IMR-90 (cell line): ENCODE results near the gene PPP1CB. TPM values are rescaled to one million over a fixed set of nuclear protein-coding genes. Genes with fewer than 3 reads are reported as not detected.

Experiments used
- ATAC-seq: fragments of 200-7000 bp; cut with Tn5 transposase; 2 replicates; pipeline ENCODE4 v1.9.1; 2020; ENCODE audit warnings: low read depth, mild to moderate bottlenecking, moderate library complexity
- BruUV-seq: library from RNA; stranded (reverse); fragments of 400-500 nt; replicated peaks from 2 replicates; lab custom pipeline; 2021; lab: Mats Ljungman, UMichigan
- CTCF ChIA-PET: fragments of 300-600 bp; formaldehyde crosslinking; extraction: SDS; loops from one replicate; lab custom pipeline; 2021; ENCODE audit warnings: antibody characterized with exemption; lab: Yijun Ruan, JAX
- POLR2A ChIA-PET: fragments of 300-600 bp; sonication (Branson Sonifier 250); formaldehyde crosslinking; loops from one replicate; lab custom pipeline; 2022; ENCODE audit warnings: antibody characterized with exemption; ENCODE audit not compliant: unreplicated experiment; lab: Charles Lee
- DNase-seq: peaks from one replicate; pipeline ENCODE4 v3.0.0; 2013
- H2AFZ ChIP-seq: replicated peaks from 2 replicates; pipeline ENCODE3; 2013; ENCODE audit warnings: low read length, mild to moderate bottlenecking; ENCODE audit not compliant: poor library complexity
- H2AK5ac ChIP-seq: 2 replicates; pipeline ENCODE4 v1.6.1; 2013; ENCODE audit warnings: low read depth, low read length, inconsistent platforms
- H2AK9ac ChIP-seq: replicated peaks from 2 replicates; pipeline ENCODE3; 2013; ENCODE audit warnings: mild to moderate bottlenecking, low read depth, low read length, moderate library complexity; ENCODE audit not compliant: poor library complexity
- H2BK120ac ChIP-seq: 2 replicates; pipeline ENCODE4 v1.6.1; 2013; ENCODE audit warnings: low read depth, low read length, inconsistent platforms
- H2BK15ac ChIP-seq: 3 replicates; pipeline ENCODE4 v1.6.1; 2013; ENCODE audit warnings: low read depth, low read length, inconsistent platforms
- H2BK20ac ChIP-seq: 2 replicates; pipeline ENCODE4 v1.6.1; 2013; ENCODE audit warnings: low read depth, mild to moderate bottlenecking, inconsistent platforms, low read length, moderate library complexity
- H2BK5ac ChIP-seq: 2 replicates; pipeline ENCODE4 v1.6.1; 2013; ENCODE audit warnings: mild to moderate bottlenecking, low read depth, low read length, inconsistent platforms; ENCODE audit not compliant: poor library complexity, severe bottlenecking
- H3K14ac ChIP-seq: replicated peaks from 2 replicates; pipeline ENCODE4 v1.6.1; 2013; ENCODE audit warnings: low read depth, low read length, inconsistent platforms
- H3K18ac ChIP-seq: 2 replicates; pipeline ENCODE4 v1.6.1; 2013; ENCODE audit warnings: low read depth, low read length, control low read depth
- H3K23ac ChIP-seq: 2 replicates; pipeline ENCODE4 v1.6.1; 2013; ENCODE audit warnings: low read depth, low read length, inconsistent platforms
- H3K27ac ChIP-seq: 2 replicates; pipeline ENCODE4 v1.5.1; 2013; ENCODE audit warnings: mild to moderate bottlenecking, control low read depth, low read length; ENCODE audit not compliant: insufficient read depth
- H3K27me3 ChIP-seq: 2 replicates; pipeline ENCODE4 v1.6.1; 2013; ENCODE audit warnings: low read length; ENCODE audit not compliant: control insufficient read depth, insufficient read depth
- H3K36me3 ChIP-seq: 2 replicates; pipeline ENCODE4 v1.6.1; 2013; ENCODE audit warnings: low read length, mixed read lengths; ENCODE audit not compliant: control insufficient read depth, insufficient read depth
- H3K4ac ChIP-seq: 2 replicates; pipeline ENCODE4 v1.6.1; 2013; ENCODE audit warnings: low read depth, low read length, inconsistent platforms
- H3K4me1 ChIP-seq: 2 replicates; pipeline ENCODE4 v1.6.1; 2013; ENCODE audit warnings: low read length, mixed read lengths; ENCODE audit not compliant: control insufficient read depth, insufficient read depth
- H3K4me2 ChIP-seq: 2 replicates; pipeline ENCODE4 v1.6.1; 2013; ENCODE audit warnings: low read depth, mild to moderate bottlenecking, control low read depth, low read length, moderate library complexity
- H3K4me3 ChIP-seq: 2 replicates; pipeline ENCODE4 v1.5.1; 2013; ENCODE audit warnings: low read depth, mild to moderate bottlenecking, control low read depth, low read length, moderate library complexity; ENCODE audit not compliant: insufficient read depth
- H3K56ac ChIP-seq: 2 replicates; pipeline ENCODE4 v1.6.1; 2013; ENCODE audit warnings: low read length, inconsistent platforms; ENCODE audit not compliant: insufficient read depth; ENCODE audit errors: extremely low read depth
- H3K79me1 ChIP-seq, 2 experiments: 2 replicates each; pipeline ENCODE4 v1.6.1; 2013; ENCODE audit warnings: low read length in 2 of 2, inconsistent platforms in 1 of 2, low read depth in 1 of 2
- H3K9ac ChIP-seq: 2 replicates; pipeline ENCODE4 v1.6.1; 2013; ENCODE audit warnings: low read depth, low read length, control low read depth
- H3K9me1 ChIP-seq: 2 replicates; pipeline ENCODE4 v1.6.1; 2013; ENCODE audit warnings: low read length, inconsistent platforms; ENCODE audit not compliant: insufficient read depth
- H3K9me3 ChIP-seq: 2 replicates; pipeline ENCODE4 v1.6.1; 2013; ENCODE audit warnings: low read length; ENCODE audit not compliant: control insufficient read depth, insufficient read depth
- H4K20me1 ChIP-seq: 2 replicates; pipeline ENCODE4 v1.6.1; 2013; ENCODE audit warnings: low read length, inconsistent platforms; ENCODE audit not compliant: insufficient read depth
- H4K5ac ChIP-seq: 2 replicates; pipeline ENCODE4 v1.6.1; 2013; ENCODE audit warnings: mild to moderate bottlenecking, low read depth, low read length, control low read depth
- H4K8ac ChIP-seq, 2 experiments: 2 replicates each; pipeline ENCODE4 v1.6.1; 2013; ENCODE audit warnings: low read depth in 2 of 2, low read length in 2 of 2, control low read depth in 1 of 2, inconsistent platforms in 1 of 2
- H4K91ac ChIP-seq: 2 replicates; pipeline ENCODE4 v1.6.1; 2013; ENCODE audit warnings: low read depth, low read length, inconsistent platforms; ENCODE audit not compliant: insufficient read depth
- CTCF ChIP-seq: conservative IDR thresholded peaks from 2 replicates; pipeline ENCODE4 v1.5.1; 2012; ENCODE audit warnings: mild to moderate bottlenecking, low read depth, low read length, improper control_type of control experiment
- NFE2L2 ChIP-seq: fragments of 150-350 bp; IDR thresholded peaks from 2 replicates; pipeline ENCODE4 v1.6.1; 2016; ENCODE audit warnings: low read depth, mild to moderate bottlenecking, low read length
- WGBS, 2 experiments: methylation state at CpG; one replicate each; pipeline versions ENCODE4 v1.1.5 to v1.1.7; 2013; ENCODE audit warnings: missing lambda C conversion rate in 2 of 2; ENCODE audit not compliant: insufficient read length in 1 of 2; ENCODE audit errors: extremely low coverage in 2 of 2; 5-methylcytosine and 5-hydroxymethylcytosine counted together
- dilution Hi-C: fragments of 300-500 bp; cut with HindIII; formaldehyde crosslinking; loops from one replicate; pipeline ENCODE4 v1.14.3; 2018; ENCODE audit warnings: low sequenced_read_pairs; ENCODE audit not compliant: unreplicated experiment
- in situ Hi-C: fragments of 300-500 bp; cut with MboI; formaldehyde crosslinking; loops from 3 replicates; pipeline ENCODE4 v1.14.3; 2019; ENCODE audit warnings: low sequenced_read_pairs, inconsistent platforms, mixed read lengths
- intact Hi-C: fragments of 100-400 bp; cut with micrococcal nuclease; formaldehyde crosslinking; loops from 2 replicates; pipeline ENCODE4 v1.10.0; 2022
- polyA plus RNA-seq, 3 experiments: library from polyadenylated mRNA; depleted of rRNA; stranded (reverse); fragments of >200 nt; gene quantifications; 2 replicates each; pipeline ENCODE4 v1.2.3, GENCODE V29; 2012; ENCODE audit warnings: low replicate concordance in 1 of 3
- total RNA-seq: library from RNA; depleted of rRNA; stranded (reverse); fragments of >200 nt; gene quantifications from 2 replicates; pipeline ENCODE4 v1.2.3, GENCODE V29; 2012

The PPP1CB gene
- total and polyA plus RNA-seq, 2 of the 4 experiments (the other 2 are of a cell fraction), result 37.7 to 111 TPM

GRCh38 chr2:28833740-28834470 lies 82.3 kb downstream of the PPP1CB start:
- no peak overlapping the region for H4K8ac ChIP-seq
- H3K4me3 ChIP-seq, result no peak overlapping the region
- no peaks in the 10 kb centered on the region for H4K20me1 ChIP-seq
- ChIA-PET CTCF (no interaction called here), POLR2A (interaction anchor here (0.6 kb wide), 1 partner anchor 24 kb away, joined by 8 read pairs; no protein-coding TSS in a partner anchor)
- no peaks in the 10 kb centered on the region for H3K9me1 ChIP-seq
- no peak overlapping the region for H4K5ac ChIP-seq
- H3K4me2 ChIP-seq, result no peak overlapping the region
- TF ChIP-seq NFE2L2, result 0 out of 2 replicates have a peak, but pooled peaks have one; percentile 8
- no peak for TF ChIP-seq CTCF
- H3K4me1 ChIP-seq, result no peaks in the 10 kb centered on the region
- dilution Hi-C loops, result no loop called here
- DNase-seq, result no peak
- WGBS, 2 experiments, result no CpG with 5 or more reads among the region's 2 CpGs
- no peaks in the 10 kb centered on the region for H3K36me3 ChIP-seq
- no peak overlapping the region for H2BK120ac ChIP-seq
- no peak overlapping the region for H3K23ac ChIP-seq
- H2BK5ac ChIP-seq, result no peak overlapping the region
- H3K9me3 ChIP-seq, result no peaks in the 10 kb centered on the region
- H2BK20ac ChIP-seq, result no peak overlapping the region
- H3K18ac ChIP-seq, result no peak overlapping the region
- no peak overlapping the region for H2AFZ ChIP-seq
- no peak overlapping the region for H4K91ac ChIP-seq
- H2AK9ac ChIP-seq, result no peak overlapping the region
- H3K14ac ChIP-seq, result no peak overlapping the region
- no peak overlapping the region for H3K27ac ChIP-seq
- no peak for ATAC-seq
- no peak overlapping the region for H3K4ac ChIP-seq
- no peaks in the 10 kb centered on the region for H3K79me1 ChIP-seq
- H2AK5ac ChIP-seq, result no peak overlapping the region
- BruUV-seq, result no TSS peak
- H3K56ac ChIP-seq, result no peak overlapping the region
- intact Hi-C loops, result no loop called here
- in situ Hi-C loops, result no loop called here
- H3K27me3 ChIP-seq, result no peaks in the 10 kb centered on the region
- no peak overlapping the region for H2BK15ac ChIP-seq
- H3K9ac ChIP-seq, result no peak overlapping the region
